Measurements from ENCODE around the gene WDR64.
"Not testable (repeated sequence)": the region's sequence is repeated elsewhere in the genome, so short reads cannot be mapped to it uniquely, and the experiment has no call there.

Gene WDR64

DNA sequence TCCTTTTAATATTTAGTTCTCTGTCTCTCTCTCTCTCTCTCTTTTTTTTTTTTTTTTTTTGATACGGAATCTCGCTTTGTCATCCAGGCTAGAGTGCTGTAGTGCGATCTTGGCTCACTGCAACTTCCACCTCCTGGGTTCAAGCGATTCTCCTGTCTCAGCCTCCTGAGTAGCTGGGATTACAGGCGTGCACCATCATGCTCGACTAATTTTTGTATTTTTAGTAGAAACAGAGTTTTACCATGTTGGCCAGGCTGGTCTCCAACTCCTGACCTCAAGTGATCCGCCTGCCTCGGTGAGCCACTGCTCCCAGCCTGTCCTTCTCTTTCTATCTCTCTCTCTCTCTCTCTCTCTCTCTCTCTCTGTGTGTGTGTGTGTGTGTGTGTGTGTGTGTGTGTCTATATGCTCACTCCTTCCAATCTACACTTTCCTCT, 83.4 kb downstream of the WDR64 start:
- not testable (repeated sequence) for DNase-seq (ENCODE audit: extremely low read depth in 1 of 2, low read depth in 1 of 2)

DNA sequence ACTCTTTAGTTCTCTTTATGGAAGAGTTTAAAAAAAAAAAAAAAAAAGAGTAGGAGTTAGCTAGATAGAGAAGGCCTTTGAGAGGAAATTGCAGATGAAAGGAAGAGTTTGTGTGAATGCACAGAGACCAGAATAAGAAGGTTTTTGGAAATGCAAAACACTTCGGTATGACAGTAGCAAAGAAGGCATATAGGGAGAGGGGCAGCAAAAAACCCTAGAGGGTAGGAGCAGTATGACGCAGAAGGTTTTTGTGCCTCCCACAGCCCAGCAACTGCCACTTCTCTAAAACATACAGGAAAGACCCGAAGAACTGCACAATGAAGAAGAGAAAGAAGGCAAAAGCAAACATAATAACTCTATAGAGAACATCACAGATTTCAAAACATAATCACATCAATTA, 84.3 kb downstream of the WDR64 start:
- DNase-seq (ENCODE audit: extremely low read depth in 1 of 2, low read depth in 1 of 2), result no peak

DNA sequence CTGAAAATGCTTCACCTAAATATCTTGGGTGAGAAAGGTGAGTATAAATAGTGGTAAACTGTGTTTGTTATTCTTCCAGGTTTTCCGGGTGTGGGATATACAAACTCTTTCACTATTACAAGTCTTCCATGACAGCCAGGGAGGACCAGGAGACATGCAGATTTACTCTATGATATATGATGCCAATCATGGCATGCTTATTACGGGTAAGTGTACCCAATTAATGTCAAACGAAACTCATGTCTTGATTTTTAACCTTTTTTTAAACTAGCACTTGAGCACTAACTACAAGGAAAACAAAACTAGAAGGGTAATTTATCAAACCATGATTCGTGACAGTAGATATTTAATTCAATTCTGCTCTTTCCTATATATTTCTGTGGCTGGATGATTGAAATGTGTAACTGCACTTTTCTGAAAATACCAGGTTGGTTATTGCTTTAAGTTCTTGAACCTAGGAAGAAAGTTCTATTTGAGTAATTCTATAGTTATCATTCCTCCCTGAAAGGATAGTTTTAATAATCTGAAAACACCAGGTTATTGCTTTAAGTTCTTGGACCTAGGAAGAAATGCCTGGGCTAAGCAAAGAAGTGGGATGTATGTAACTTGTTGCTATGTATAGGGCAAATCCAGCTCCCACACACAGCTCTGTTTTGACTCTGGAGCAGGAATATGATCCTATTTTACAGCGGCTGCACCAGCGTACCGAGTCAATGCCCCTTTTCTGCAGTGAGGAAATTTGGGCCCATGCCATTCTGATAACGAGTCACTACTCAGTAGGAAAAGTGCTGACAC, 86.4 kb downstream of the WDR64 start:
- DNase-seq (ENCODE audit: extremely low read depth in 1 of 2, low read depth in 1 of 2), result no peak

- DNase-seq (ENCODE audit: extremely low read depth in 1 of 2, low read depth in 1 of 2), result no peak
Observed at GRCh38 chr1:241742084-241742483, 90.0 kb downstream of the WDR64 start.

DNA sequence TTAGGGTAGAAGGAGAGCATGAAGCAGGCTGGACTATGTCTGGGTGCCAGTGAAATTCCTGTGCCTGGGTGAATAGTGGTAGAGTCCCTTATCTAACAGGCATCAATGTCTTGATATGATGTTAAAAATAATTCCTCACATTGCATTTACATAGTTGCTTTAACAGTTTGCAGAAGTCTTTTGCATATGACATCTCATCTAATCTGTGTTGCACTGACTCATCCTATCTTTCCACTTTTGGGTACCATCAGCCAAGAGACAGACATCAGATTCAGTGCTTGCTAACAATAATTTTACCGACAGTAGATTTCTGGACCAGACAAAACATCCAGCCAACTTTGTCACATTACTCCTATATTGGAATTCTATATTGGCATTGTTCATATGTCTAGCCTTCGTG, 92.5 kb downstream of the WDR64 start:
- no peak for DNase-seq (ENCODE audit: extremely low read depth in 1 of 2, low read depth in 1 of 2)

DNA sequence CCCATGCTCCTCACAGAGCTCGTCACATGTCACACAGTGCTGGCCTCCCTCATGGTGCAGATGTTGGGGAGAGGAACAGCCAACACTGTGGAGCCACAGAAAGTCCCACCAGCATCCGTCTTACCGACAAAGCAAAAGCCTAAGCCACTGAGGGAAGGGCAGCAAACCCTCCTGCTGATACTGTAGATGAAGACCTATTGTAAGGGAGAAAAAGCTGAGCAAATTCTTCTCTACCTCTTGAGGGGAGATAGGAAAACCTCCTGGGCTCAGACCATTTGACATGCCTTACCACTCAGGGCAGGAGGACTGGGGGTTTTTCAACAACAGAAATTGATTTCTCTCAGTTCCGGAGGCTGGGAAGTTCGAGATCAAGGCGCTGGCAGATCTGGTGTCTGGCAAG, 95.9 kb downstream of the WDR64 start:
- DNase-seq (ENCODE audit: extremely low read depth in 1 of 2, low read depth in 1 of 2), result no peak

DNA sequence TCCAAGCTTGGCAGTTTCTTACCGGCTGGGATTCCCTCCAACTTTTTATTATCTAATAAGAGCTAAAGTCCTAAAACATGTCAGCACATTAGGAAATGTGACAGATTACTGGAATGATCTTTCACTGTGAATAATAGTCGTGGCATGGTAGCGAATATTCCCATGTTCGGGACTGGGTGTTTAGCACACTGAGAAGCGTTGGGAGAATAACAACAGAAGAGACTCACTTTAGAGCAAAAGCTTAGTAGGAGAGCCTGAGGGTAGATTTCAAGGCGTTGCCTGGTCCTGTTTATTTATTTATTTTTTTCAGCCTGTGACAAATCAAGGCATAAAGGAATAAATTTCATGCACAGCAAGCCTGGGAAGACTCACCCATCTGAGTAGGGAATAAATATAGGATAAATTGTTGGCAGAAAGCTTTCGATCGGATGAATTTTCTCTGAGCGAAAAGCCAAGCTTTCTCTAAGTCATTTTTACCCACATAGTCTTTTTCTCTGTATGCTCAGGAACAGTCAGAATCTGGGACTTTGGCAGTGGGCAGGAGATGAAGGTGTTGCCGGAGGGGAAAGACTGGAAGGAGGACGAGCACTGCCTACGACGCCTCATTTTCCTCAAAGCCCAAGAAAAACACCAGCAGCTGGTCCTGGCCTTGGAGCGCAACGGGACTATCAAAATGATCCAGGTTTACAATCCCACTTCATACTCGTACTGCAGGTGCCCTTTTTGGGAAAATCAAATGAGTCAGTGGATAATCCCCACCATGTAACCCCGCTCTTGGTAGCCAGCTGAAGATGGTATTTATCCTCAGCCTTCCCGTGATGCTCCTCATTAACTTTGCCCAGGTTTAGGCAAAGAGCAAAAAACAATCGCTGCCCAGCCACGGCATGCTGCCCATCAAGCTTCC, 97.2 kb downstream of the WDR64 start:
- DNase-seq (ENCODE audit: extremely low read depth in 1 of 2, low read depth in 1 of 2), result no peak

GRCh38 chr1:241749945-241750695, 98.0 kb downstream of the WDR64 start:
- DNase-seq (ENCODE audit: extremely low read depth in 1 of 2, low read depth in 1 of 2), result no peak

DNA sequence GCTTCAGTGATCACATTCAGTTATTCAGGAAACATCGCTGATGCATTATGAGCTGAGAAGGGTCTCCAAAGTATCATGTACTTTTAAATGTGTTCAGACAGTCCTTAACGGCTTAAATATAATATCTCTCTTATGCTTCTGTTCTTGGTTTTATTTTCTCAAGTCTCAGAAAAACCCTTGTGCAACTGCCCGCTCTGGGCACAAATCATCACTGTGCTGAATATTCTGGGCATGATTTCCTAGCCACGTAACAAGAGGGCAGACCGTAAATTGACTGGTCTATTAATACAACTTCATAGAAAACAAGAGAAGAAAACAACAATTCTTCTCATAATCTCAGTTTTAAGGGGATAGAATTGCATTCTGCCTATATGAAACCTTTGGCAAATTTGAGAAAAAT, 99.4 kb downstream of the WDR64 start:
- DNase-seq (ENCODE audit: extremely low read depth in 1 of 2, low read depth in 1 of 2), result no peak

DNA sequence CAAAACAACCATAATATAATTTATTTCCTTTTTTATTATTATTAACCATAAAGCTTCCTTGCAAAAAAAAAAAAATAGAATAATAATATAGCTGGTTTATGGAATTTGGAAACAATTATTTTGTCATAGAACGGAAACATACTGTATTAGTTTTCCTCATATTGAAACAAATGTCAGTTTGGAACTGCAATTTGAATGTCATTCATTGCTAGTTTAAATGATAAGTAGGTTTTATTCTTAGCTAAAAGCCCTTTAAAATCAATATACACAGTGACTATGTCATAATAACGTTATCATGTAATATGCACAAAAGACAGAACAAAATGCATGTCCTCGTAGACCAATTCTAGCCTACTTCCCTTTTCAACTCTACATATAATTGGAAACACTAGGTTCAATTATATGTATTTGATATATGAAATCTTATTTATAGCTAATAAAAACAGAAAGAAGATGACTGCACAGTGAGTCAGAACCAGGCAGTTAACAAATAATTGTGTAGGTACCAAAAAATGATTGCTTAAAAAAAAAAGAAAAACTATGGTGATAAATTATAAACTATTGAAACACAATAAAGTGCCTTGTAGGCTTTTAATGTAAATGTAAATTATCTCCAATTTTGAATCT, 110.7 kb downstream of the WDR64 start:
- DNase-seq (ENCODE audit: extremely low read depth in 1 of 2, low read depth in 1 of 2), result no peak

DNA sequence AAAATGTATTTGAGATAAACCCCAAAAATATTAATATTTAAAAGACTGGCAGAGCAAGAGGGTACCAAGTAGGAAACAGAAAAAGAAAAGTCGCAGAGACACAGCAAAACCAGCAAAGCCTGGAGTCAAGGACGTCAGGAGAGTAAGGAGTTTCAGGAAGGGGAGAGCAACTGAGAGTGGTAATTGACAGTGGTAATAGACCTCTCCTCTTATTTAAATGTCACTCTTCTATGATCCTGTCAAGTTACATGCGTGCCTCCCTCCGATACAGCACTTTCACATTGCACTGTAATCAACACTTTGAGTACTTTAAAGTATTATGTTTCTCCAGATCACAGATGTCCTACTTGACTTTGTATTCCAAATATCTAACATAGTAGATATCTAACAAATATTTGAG, 113.3 kb downstream of the WDR64 start:
- no peak for DNase-seq (ENCODE audit: extremely low read depth in 1 of 2, low read depth in 1 of 2)

DNA sequence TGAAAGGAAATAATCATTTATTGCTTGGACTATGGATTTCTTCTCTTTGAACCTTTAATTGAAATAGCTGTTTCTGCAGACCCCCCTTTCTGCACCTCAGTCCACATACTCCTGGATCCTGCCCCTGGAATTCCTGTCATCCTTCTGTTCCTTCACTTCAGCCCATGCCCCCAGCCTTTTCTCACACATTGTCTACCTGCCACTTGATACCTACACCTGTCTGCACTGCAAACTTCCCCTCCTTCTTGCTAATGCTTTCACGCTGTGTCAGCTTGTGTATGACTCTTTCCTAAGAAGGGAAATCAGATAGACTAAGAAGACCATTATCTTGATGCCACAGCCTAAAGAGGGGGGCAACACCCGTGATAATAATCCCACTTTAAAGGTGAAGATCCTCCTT, 115.7 kb downstream of the WDR64 start:
- no peak for DNase-seq (ENCODE audit: extremely low read depth in 1 of 2, low read depth in 1 of 2)

- no peak for DNase-seq (ENCODE audit: extremely low read depth in 1 of 2, low read depth in 1 of 2)
Observed at GRCh38 chr1:241770115-241770514, 118.0 kb downstream of the WDR64 start.

GRCh38 chr1:241771117-241771516, 119.0 kb downstream of the WDR64 start:
- DNase-seq (ENCODE audit: extremely low read depth in 1 of 2, low read depth in 1 of 2), result no peak

GRCh38 chr1:241772932-241773500, 120.9 kb downstream of the WDR64 start:
- no peak for DNase-seq (ENCODE audit: extremely low read depth in 1 of 2, low read depth in 1 of 2)

- no peak for DNase-seq (ENCODE audit: extremely low read depth in 1 of 2, low read depth in 1 of 2)
Observed at GRCh38 chr1:241773991-241774390, 121.9 kb downstream of the WDR64 start.

DNA sequence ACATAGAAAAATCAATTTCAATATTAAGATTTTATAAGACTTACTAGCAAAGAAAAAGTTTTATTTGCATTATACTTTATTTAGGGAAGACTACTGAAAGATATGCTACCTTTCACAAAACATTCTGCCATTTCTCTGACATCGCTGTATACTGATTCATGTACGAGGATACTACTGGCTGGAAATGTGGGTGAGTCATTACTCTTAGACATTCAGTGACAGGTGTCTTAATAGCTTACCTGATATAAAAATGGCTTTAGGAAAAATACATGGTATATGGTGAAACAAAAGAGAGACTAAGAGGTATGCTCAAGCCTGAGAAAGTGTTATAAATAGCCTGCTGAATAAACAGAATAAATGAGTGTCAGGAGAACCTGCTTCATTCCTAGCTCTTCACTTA, 122.9 kb downstream of the WDR64 start:
- no peak for DNase-seq (ENCODE audit: extremely low read depth in 1 of 2, low read depth in 1 of 2)

DNA sequence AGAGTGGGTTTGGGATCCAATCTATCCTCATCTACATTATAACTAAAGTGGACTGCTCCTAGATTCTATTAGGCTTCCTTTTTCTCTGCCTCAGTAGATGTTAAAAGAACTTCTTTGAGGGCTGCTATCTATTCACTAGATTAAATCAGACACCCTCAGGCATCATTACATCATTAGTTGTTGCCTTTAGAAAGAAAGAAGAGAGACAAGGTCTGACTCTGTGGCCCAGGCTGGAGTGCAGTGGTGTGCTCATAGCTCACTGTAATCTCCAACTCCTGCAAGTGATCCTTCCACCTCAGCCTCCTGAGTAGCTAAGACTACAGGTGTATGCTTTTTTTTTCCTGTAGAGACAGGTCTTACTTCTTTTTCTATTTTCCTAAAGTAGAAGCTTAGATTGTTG, 124.8 kb downstream of the WDR64 start:
- no peak for DNase-seq (ENCODE audit: extremely low read depth in 1 of 2, low read depth in 1 of 2)

DNA sequence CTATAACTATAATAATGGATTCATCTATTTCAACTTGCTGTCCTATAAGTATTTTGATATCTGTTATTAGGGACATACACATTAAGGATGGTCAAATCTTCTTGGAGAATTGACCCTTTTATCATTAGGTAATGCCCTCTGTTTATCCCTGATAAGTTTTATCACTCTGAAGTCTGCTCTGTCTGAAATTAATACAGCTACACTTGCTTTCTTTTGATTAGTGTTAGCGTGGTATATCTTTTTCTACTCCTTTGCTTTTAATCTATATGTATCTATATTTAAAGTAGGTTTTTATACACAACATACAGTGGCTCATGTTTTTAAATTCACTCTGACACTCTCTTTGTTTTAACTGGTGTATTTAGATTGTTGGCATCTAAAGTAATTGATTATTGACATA, 126.0 kb downstream of the WDR64 start:
- no peak for DNase-seq (ENCODE audit: extremely low read depth in 1 of 2, low read depth in 1 of 2)

DNA sequence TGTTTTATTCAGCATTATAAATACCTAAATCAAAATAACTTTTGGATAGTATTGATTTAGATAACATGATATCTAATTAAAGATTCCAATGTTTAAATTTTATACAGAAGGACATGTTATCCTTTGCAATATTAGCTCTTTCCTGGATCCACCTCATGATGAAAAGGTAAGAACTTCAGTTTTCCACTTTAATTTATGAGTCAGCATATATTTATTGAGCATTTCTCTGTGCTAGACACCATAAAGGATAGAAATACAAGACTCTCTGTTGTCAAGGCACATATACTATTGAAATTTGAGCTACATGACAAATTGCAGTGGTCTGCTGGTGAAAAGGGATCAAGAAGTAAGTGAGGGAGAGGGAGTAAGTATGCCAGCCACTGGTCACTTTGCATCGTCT, 127.8 kb downstream of the WDR64 start:
- DNase-seq (ENCODE audit: extremely low read depth in 1 of 2, low read depth in 1 of 2), result no peak

- DNase-seq (ENCODE audit: extremely low read depth in 1 of 2, low read depth in 1 of 2), result no peak
Observed at GRCh38 chr1:241782396-241782795, 130.3 kb downstream of the WDR64 start.
